ENCODE data around the gene CPED1.
A peak's percentile ranks its signal among the peaks of the same experiment; 100 is the strongest.

Gene CPED1
- total RNA-seq: 0 to 0.19 (median 0.17) reads per million in 3 donors

GRCh38 chr7:120988591-120989256 is at the start of gene CPED1:
Gene CPED1, plus strand, starts transcription at chr7:120988711. Its CDS starts 911 bp downstream, at chr7:120989622.
- DNase-seq: peak in 1 of 3 donors; percentile 6

DNA sequence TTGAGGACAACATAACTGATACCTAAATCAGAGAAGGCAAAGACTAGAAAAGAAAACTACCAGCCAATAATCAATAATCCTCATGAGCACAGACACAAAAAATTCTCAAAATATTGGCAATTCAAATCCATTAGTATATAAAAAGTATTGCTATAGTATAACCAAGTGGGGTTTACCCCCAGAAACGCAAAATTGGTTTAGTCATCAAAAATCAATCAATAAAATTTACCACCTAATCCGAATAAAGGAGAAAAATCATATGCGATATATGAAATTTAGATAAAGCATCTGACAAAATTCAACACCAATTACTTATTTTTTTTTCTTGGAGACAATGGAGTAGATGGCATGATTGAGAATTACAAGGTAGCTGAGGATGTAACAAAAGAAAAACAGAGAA is 49.2 kb upstream of the CPED1 start:
- H3K36me3 ChIP-seq (ENCODE audit: control insufficient read depth, insufficient read depth, low read length): no peaks in the 10 kb centered on the region
- H3K4me3 ChIP-seq (ENCODE audit: insufficient read depth, low read depth, low read length, poor library complexity, severe bottlenecking): no peak overlapping the region
- no peaks in the 10 kb centered on the region for H3K9me3 ChIP-seq (ENCODE audit: control insufficient read depth, low read length)
- DNase-seq: no peak
- H3K4me1 ChIP-seq (ENCODE audit: control insufficient read depth, insufficient read depth, low read length, poor library complexity, severe bottlenecking): no peaks in the 10 kb centered on the region
- H3K27me3 ChIP-seq (replicated peaks; ENCODE audit: control insufficient read depth, insufficient read depth, low read length, poor library complexity, severe bottlenecking): no peaks in the 10 kb centered on the region
- no peak overlapping the region for H3K27ac ChIP-seq (ENCODE audit: insufficient read depth, low read length, poor library complexity, severe bottlenecking)

More at GRCh38 chr7:120988591-120989256, at the start of gene CPED1:
- H3K4me1 ChIP-seq (ENCODE audit: control insufficient read depth, insufficient read depth, low read length, poor library complexity, severe bottlenecking): peaks cover 16% of the 10 kb centered on the region
- no peak within 1 kb of the TSS for H3K27ac ChIP-seq (ENCODE audit: insufficient read depth, low read length, poor library complexity, severe bottlenecking)
- H3K36me3 ChIP-seq (ENCODE audit: control insufficient read depth, insufficient read depth, low read length): no peaks in the 10 kb centered on the region
- peaks cover 23% of the 10 kb centered on the region for H3K27me3 ChIP-seq (replicated peaks; ENCODE audit: control insufficient read depth, insufficient read depth, low read length, poor library complexity, severe bottlenecking)
- H3K9me3 ChIP-seq (ENCODE audit: control insufficient read depth, low read length): no peaks in the 10 kb centered on the region
- H3K4me3 ChIP-seq (ENCODE audit: insufficient read depth, low read depth, low read length, poor library complexity, severe bottlenecking): peak within 1 kb of the TSS; percentile 32

GRCh38 chr7:120941064-120941463 is 47.4 kb upstream of the CPED1 start:
- Histone ChIP-seq H3K27ac (ENCODE audit: insufficient read depth, low read length, poor library complexity, severe bottlenecking) (no peak overlapping the region), H3K36me3 (ENCODE audit: control insufficient read depth, insufficient read depth, low read length) (no peaks in the 10 kb centered on the region), H3K4me3 (ENCODE audit: insufficient read depth, low read depth, low read length, poor library complexity, severe bottlenecking) (no peak overlapping the region), H3K27me3 (replicated peaks; ENCODE audit: control insufficient read depth, insufficient read depth, low read length, poor library complexity, severe bottlenecking) (no peaks in the 10 kb centered on the region), H3K9me3 (ENCODE audit: control insufficient read depth, low read length) (no peaks in the 10 kb centered on the region), H3K4me1 (ENCODE audit: control insufficient read depth, insufficient read depth, low read length, poor library complexity, severe bottlenecking) (no peaks in the 10 kb centered on the region)
- DNase-seq: no peak

DNA sequence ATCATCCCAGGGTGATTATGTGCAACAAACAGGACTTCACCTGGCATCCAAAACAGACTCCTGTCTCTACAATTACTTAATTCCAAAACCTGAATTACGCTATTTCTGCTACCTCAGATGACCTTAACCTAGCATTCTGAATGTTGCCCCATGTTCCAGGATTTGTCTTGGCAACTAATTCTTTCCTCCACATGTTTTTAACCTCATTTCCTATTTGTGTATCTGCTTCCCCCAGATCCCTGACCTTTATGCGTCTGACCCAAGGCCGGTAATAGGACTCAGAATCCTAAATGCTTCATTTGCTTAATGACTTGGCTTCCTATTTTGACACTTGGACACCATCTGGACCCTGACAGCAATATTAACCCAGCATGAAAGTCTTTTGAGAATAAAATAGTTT is 46.7 kb upstream of the CPED1 start:
- Histone ChIP-seq H3K36me3 (ENCODE audit: control insufficient read depth, insufficient read depth, low read length) (no peaks in the 10 kb centered on the region), H3K4me3 (ENCODE audit: insufficient read depth, low read depth, low read length, poor library complexity, severe bottlenecking) (no peak overlapping the region), H3K4me1 (ENCODE audit: control insufficient read depth, insufficient read depth, low read length, poor library complexity, severe bottlenecking) (no peaks in the 10 kb centered on the region), H3K9me3 (ENCODE audit: control insufficient read depth, low read length) (no peaks in the 10 kb centered on the region), H3K27ac (ENCODE audit: insufficient read depth, low read length, poor library complexity, severe bottlenecking) (no peak overlapping the region), H3K27me3 (replicated peaks; ENCODE audit: control insufficient read depth, insufficient read depth, low read length, poor library complexity, severe bottlenecking) (no peaks in the 10 kb centered on the region)
- no peak for DNase-seq

DNA sequence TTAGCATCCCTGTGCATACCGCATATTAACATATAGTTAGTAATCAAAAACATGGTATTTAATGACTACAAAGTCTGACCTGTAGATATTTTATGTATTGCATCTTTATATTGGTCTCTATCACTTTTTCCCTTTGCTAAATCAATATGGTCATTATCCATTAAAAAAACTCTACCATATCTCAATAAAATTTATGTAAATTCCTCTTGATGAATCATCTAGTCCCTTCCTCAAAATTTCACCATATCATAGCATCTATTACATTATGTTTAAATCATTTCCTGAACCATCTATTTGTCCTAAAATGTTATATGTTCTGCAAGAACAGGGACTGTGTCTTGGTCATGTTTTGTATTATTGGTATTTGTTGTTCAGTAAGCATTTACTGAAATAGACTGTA is 45.6 kb upstream of the CPED1 start:
- Histone ChIP-seq H3K27ac (ENCODE audit: insufficient read depth, low read length, poor library complexity, severe bottlenecking) (no peak overlapping the region), H3K36me3 (ENCODE audit: control insufficient read depth, insufficient read depth, low read length) (no peaks in the 10 kb centered on the region), H3K27me3 (replicated peaks; ENCODE audit: control insufficient read depth, insufficient read depth, low read length, poor library complexity, severe bottlenecking) (no peaks in the 10 kb centered on the region), H3K4me3 (ENCODE audit: insufficient read depth, low read depth, low read length, poor library complexity, severe bottlenecking) (no peak overlapping the region), H3K9me3 (ENCODE audit: control insufficient read depth, low read length) (no peaks in the 10 kb centered on the region), H3K4me1 (ENCODE audit: control insufficient read depth, insufficient read depth, low read length, poor library complexity, severe bottlenecking) (no peaks in the 10 kb centered on the region)
- DNase-seq: no peak

- no peaks in the 10 kb centered on the region for H3K36me3 ChIP-seq (ENCODE audit: control insufficient read depth, insufficient read depth, low read length)
- H3K4me3 ChIP-seq (ENCODE audit: insufficient read depth, low read depth, low read length, poor library complexity, severe bottlenecking): no peak overlapping the region
- no peaks in the 10 kb centered on the region for H3K4me1 ChIP-seq (ENCODE audit: control insufficient read depth, insufficient read depth, low read length, poor library complexity, severe bottlenecking)
- no peak for DNase-seq
- H3K27me3 ChIP-seq (replicated peaks; ENCODE audit: control insufficient read depth, insufficient read depth, low read length, poor library complexity, severe bottlenecking): no peaks in the 10 kb centered on the region
- H3K27ac ChIP-seq (ENCODE audit: insufficient read depth, low read length, poor library complexity, severe bottlenecking): no peak overlapping the region
- H3K9me3 ChIP-seq (ENCODE audit: control insufficient read depth, low read length): no peaks in the 10 kb centered on the region
Measured at GRCh38 chr7:120944826-120945562, 43.5 kb upstream of the CPED1 start.

- no peaks in the 10 kb centered on the region for H3K4me1 ChIP-seq (ENCODE audit: control insufficient read depth, insufficient read depth, low read length, poor library complexity, severe bottlenecking)
- H3K9me3 ChIP-seq (ENCODE audit: control insufficient read depth, low read length): no peaks in the 10 kb centered on the region
- no peaks in the 10 kb centered on the region for H3K36me3 ChIP-seq (ENCODE audit: control insufficient read depth, insufficient read depth, low read length)
- no peaks in the 10 kb centered on the region for H3K27me3 ChIP-seq (replicated peaks; ENCODE audit: control insufficient read depth, insufficient read depth, low read length, poor library complexity, severe bottlenecking)
- no peak overlapping the region for H3K27ac ChIP-seq (ENCODE audit: insufficient read depth, low read length, poor library complexity, severe bottlenecking)
- H3K4me3 ChIP-seq (ENCODE audit: insufficient read depth, low read depth, low read length, poor library complexity, severe bottlenecking): no peak overlapping the region
- no peak for DNase-seq
Measured at GRCh38 chr7:120947980-120948379, 40.5 kb upstream of the CPED1 start.

- Histone ChIP-seq H3K36me3 (ENCODE audit: control insufficient read depth, insufficient read depth, low read length) (peaks cover 9% of the 10 kb centered on the region), H3K9me3 (ENCODE audit: control insufficient read depth, low read length) (no peaks in the 10 kb centered on the region), H3K4me3 (ENCODE audit: insufficient read depth, low read depth, low read length, poor library complexity, severe bottlenecking) (peak overlapping the region; percentile 49), H3K4me1 (ENCODE audit: control insufficient read depth, insufficient read depth, low read length, poor library complexity, severe bottlenecking) (no peaks in the 10 kb centered on the region), H3K27me3 (replicated peaks; ENCODE audit: control insufficient read depth, insufficient read depth, low read length, poor library complexity, severe bottlenecking) (no peaks in the 10 kb centered on the region), H3K27ac (ENCODE audit: insufficient read depth, low read length, poor library complexity, severe bottlenecking) (no peak overlapping the region)
- no peak for DNase-seq
Measured at GRCh38 chr7:120949393-120949911, 39.1 kb upstream of the CPED1 start.

- peak overlapping the region; percentile 49 for H3K4me3 ChIP-seq (ENCODE audit: insufficient read depth, low read depth, low read length, poor library complexity, severe bottlenecking)
- H3K27ac ChIP-seq (ENCODE audit: insufficient read depth, low read length, poor library complexity, severe bottlenecking): peak overlapping the region; percentile 45
- H3K4me1 ChIP-seq (ENCODE audit: control insufficient read depth, insufficient read depth, low read length, poor library complexity, severe bottlenecking): no peaks in the 10 kb centered on the region
- H3K36me3 ChIP-seq (ENCODE audit: control insufficient read depth, insufficient read depth, low read length): peaks cover 13% of the 10 kb centered on the region
- H3K9me3 ChIP-seq (ENCODE audit: control insufficient read depth, low read length): no peaks in the 10 kb centered on the region
- no peak for DNase-seq
- H3K27me3 ChIP-seq (replicated peaks; ENCODE audit: control insufficient read depth, insufficient read depth, low read length, poor library complexity, severe bottlenecking): no peaks in the 10 kb centered on the region
Measured at GRCh38 chr7:120949998-120950538, 38.4 kb upstream of the CPED1 start.
